K562 (cell line): ENCODE measurements around the gene PCSK2. TPM values are rescaled to one million over a fixed set of nuclear protein-coding genes. Genes with fewer than 3 reads are reported as not detected.

Source experiments
- HMG20A ChIP-seq: fragments of 450-650 bp; formaldehyde crosslinking; conservative IDR thresholded peaks from 2 replicates; pipeline ENCODE4 v1.4.0; 2020; ENCODE audit warnings: mild to moderate bottlenecking, mixed read lengths
- SIN3A ChIP-seq, 2 experiments: fragments of 150-350 bp in 1 of 2; IDR thresholded peaks; 2 replicates each; pipeline ENCODE4 v1.6.1; 2011 to 2016; ENCODE audit warnings: borderline replicate concordance in 2 of 2, low read depth in 2 of 2, low read length in 2 of 2, mild to moderate bottlenecking in 2 of 2, moderate library complexity in 2 of 2; ENCODE audit not compliant: control insufficient read depth in 1 of 2
- polyA plus RNA-seq, 8 experiments: library from polyadenylated mRNA; depleted of rRNA in 4 of 8; stranded (reverse) in 5 of 8; unstranded in 3 of 8; fragments of >200 nt; fragmentation: Nextera tagmentation in 2 of 8; fragmentation: Illumina TruSeq in 1 of 8; extraction: Ambion mirVana in 2 of 8; extraction: Trizol in 1 of 8; gene quantifications; 2 replicates each; pipeline versions ENCODE4 v1.2.1 to v1.2.3, GENCODE V29; 2011 to 2014; ENCODE audit warnings: inconsistent platforms in 1 of 8, missing spikeins in 1 of 8
- total RNA-seq, 7 experiments: library from RNA; depleted of rRNA in 6 of 7; stranded (reverse); fragments of >200 nt in 6 of 7; fragmentation: Illumina TruSeq in 2 of 7; extraction: Trizol in 2 of 7; gene quantifications; 2 replicates each; pipeline versions ENCODE4 v1.2.1 to v1.2.3, GENCODE V29; 2011 to 2021; ENCODE audit warnings: low replicate concordance in 1 of 7
- TF ChIP-seq, protein P1 (sequence below), 3 experiments: IDR thresholded peaks in 2 of 3; conservative IDR thresholded peaks in 1 of 3; 2 replicates each; pipeline ENCODE4 v1.5.1; 2011 to 2012; ENCODE audit warnings: low read length in 3 of 3, mild to moderate bottlenecking in 3 of 3, control low read depth in 2 of 3, improper control_type of control experiment in 1 of 3, inconsistent platforms in 1 of 3, low read depth in 1 of 3, mixed read lengths in 1 of 3, moderate library complexity in 1 of 3; ENCODE audit not compliant: insufficient read depth in 2 of 3
- TF ChIP-seq, protein P2 (sequence below): fragments of 450-650 bp; IDR thresholded peaks from 2 replicates; pipeline ENCODE4 v1.6.1; 2014; ENCODE audit warnings: low read depth, mild to moderate bottlenecking, moderate library complexity, borderline replicate concordance

The PCSK2 gene
- total and polyA plus RNA-seq, 9 of the 15 experiments (the other 6 are each of a cell fraction or from before 2014, with no cell fraction given) = 0.04 to 0.07 (median 0.05) TPM; not detected in 6

DNA sequence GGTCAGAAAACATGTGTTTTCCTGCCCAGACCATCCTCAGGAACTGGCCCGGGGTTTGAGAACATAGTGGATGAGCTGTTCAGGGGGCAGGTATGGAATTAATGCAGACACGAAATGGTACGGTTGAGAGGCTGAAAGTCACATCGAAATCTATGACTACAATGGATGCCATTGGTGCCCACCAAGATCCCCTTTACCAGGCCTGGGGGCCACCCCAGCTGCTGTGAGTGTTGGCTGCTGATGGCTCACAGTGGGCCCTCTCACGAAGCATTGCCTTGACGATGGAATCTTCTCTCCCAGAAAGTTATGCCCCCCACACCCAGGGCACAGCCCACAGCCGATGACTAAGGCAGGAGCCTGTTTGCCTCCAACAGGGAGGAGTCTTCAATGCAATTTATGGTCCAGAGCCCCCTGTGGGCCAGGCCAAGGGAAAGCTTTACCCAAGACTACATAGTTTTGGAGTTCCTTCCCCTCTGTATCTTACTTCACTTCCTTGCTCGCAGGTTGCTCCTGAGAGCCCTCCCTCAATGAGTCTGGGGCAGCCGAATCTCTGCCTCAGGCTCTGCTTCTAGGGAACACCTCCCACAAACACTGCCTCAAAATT is 211.7 kb downstream of the PCSK2 start (continued):
- TF ChIP-seq, protein P1, sequence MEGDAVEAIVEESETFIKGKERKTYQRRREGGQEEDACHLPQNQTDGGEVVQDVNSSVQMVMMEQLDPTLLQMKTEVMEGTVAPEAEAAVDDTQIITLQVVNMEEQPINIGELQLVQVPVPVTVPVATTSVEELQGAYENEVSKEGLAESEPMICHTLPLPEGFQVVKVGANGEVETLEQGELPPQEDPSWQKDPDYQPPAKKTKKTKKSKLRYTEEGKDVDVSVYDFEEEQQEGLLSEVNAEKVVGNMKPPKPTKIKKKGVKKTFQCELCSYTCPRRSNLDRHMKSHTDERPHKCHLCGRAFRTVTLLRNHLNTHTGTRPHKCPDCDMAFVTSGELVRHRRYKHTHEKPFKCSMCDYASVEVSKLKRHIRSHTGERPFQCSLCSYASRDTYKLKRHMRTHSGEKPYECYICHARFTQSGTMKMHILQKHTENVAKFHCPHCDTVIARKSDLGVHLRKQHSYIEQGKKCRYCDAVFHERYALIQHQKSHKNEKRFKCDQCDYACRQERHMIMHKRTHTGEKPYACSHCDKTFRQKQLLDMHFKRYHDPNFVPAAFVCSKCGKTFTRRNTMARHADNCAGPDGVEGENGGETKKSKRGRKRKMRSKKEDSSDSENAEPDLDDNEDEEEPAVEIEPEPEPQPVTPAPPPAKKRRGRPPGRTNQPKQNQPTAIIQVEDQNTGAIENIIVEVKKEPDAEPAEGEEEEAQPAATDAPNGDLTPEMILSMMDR (IDR thresholded peaks at IDR 0.05 in 2 of 3, conservative IDR thresholded peaks at IDR 0.05 in 1 of 3; ENCODE audit: insufficient read depth in 2 of 3, low read depth in 1 of 3, low read length in 3 of 3) = peak in 2 of 3 experiments; percentile 11 to 14; a peak in 1 of 6 replicates
- TF ChIP-seq, protein P2, sequence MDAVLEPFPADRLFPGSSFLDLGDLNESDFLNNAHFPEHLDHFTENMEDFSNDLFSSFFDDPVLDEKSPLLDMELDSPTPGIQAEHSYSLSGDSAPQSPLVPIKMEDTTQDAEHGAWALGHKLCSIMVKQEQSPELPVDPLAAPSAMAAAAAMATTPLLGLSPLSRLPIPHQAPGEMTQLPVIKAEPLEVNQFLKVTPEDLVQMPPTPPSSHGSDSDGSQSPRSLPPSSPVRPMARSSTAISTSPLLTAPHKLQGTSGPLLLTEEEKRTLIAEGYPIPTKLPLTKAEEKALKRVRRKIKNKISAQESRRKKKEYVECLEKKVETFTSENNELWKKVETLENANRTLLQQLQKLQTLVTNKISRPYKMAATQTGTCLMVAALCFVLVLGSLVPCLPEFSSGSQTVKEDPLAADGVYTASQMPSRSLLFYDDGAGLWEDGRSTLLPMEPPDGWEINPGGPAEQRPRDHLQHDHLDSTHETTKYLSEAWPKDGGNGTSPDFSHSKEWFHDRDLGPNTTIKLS = no peak
- no peak for TF ChIP-seq SIN3A (IDR thresholded peaks at IDR 0.05; ENCODE audit: borderline replicate concordance in 2 of 2, control insufficient read depth in 1 of 2, low read depth in 2 of 2, low read length in 2 of 2)
- no peak for TF ChIP-seq HMG20A (CRISPR knock-in tag)
